Measurements from ENCODE around the gene TMEM121. TPM values are rescaled to one million over a fixed set of nuclear protein-coding genes. Genes with fewer than 3 reads are reported as not detected.

Gene TMEM121
- total RNA-seq, 1 donor from 2014 or later, result 4.4 TPM

DNA sequence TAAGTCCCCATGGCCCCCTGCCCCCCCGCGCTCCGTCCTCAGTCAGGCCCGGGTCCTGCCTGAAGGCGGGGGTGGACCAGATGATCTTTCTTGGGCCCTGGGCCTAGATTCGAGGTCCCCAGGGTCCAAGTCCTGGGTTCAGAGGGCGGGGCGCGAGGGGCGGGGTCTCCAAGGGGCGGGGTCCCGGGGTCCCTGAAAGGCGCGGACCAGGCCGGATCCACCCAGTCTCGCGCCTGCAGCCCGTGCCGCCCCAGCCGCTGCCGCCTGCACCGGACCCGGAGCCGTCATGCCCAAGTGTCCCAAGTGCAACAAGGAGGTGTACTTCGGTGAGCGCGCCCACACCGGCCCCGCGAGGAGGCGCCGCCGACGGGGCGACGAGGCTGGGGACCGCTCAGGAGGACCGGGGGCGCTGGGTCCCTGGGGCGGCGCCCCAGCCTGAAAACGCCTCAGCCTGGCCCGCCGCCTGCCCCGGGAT is 39.4 kb upstream of the TMEM121 start:
- DNase-seq (ENCODE audit: low spot score), result no peak
- ATAC-seq, result no peak

GRCh38 chr14:105487449-105487985 is 38.9 kb upstream of the TMEM121 start:
- DNase-seq (ENCODE audit: low spot score), result no peak
- ATAC-seq, result no peak

DNA sequence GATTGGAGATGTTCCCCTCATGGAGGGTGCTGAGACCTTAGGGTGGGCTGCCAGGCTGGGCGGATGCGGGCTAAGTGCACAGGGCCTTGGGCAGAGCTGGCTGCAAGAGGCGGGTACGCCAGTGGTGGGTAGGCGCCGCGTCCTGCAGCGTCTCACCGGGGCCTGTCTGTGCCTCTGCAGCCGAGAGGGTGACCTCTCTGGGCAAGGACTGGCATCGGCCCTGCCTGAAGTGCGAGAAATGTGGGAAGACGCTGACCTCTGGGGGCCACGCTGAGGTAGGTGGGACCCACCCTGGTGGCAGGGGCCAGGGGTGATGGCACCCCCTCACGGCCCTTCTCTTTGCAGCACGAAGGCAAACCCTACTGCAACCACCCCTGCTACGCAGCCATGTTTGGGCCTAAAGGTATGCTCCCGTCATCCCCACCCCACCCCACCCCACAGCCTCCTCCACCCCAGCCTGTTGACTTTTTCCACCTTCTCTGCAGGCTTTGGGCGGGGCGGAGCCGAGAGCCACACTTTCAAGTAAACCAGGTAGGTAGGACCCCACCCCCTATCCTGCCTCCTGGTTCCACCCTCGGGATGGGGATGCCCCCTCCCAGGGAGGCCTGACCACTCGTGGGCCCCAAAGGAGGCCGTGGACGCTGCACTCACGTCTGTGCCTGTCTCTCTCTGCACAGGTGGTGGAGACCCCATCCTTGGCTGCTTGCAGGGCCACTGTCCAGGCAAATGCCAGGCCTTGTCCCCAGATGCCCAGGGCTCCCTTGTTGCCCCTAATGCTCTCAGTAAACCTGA is 38.2 kb upstream of the TMEM121 start:
- no peak for DNase-seq (ENCODE audit: low spot score)

GRCh38 chr14:105488781-105489541 is 37.4 kb upstream of the TMEM121 start:
- ATAC-seq, result no peak
- DNase-seq (ENCODE audit: low spot score), result no peak

More for the DNA sequence above, 38.2 kb upstream of the TMEM121 start:
- ATAC-seq, result no peak

- peak; percentile 83 for DNase-seq (ENCODE audit: low spot score)
- ATAC-seq, result peak; percentile 36
These were observed 36.7 kb upstream of the TMEM121 start for GRCh38 chr14:105489542-105490266.

DNA sequence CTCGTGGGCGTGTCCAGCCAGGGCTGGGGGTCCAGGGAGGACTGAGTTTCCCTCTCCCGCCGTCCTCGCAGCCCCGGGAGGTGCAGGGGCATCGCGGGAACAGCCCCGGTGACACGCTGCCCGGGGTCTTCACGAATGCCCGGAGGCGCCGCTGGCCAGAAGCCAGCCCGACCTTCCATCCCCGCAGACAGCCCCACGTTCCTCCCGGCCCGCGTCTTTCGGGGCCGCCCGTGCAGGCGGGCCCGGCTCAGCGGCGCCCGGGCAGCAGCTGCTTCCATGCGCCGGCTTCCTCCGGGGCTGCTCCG is 36.2 kb upstream of the TMEM121 start:
- peak; percentile 1 for ATAC-seq
- peak; percentile 70 for DNase-seq (ENCODE audit: low spot score)

GRCh38 chr14:105490572-105491365 is 35.6 kb upstream of the TMEM121 start, which contains the start of gene TEDC1:
TSS of gene TEDC1 (plus strand) at chr14:105491246. CDS start at chr14:105491376, 130 bp downstream.
- DNase-seq (ENCODE audit: low spot score), result peak; percentile 100
- ATAC-seq, result peak; percentile 63

- ATAC-seq (peak; percentile 23), DNase-seq (ENCODE audit: low spot score) (peak; percentile 86)
These were observed 34.9 kb upstream of the TMEM121 start for GRCh38 chr14:105491366-105491973.

DNA sequence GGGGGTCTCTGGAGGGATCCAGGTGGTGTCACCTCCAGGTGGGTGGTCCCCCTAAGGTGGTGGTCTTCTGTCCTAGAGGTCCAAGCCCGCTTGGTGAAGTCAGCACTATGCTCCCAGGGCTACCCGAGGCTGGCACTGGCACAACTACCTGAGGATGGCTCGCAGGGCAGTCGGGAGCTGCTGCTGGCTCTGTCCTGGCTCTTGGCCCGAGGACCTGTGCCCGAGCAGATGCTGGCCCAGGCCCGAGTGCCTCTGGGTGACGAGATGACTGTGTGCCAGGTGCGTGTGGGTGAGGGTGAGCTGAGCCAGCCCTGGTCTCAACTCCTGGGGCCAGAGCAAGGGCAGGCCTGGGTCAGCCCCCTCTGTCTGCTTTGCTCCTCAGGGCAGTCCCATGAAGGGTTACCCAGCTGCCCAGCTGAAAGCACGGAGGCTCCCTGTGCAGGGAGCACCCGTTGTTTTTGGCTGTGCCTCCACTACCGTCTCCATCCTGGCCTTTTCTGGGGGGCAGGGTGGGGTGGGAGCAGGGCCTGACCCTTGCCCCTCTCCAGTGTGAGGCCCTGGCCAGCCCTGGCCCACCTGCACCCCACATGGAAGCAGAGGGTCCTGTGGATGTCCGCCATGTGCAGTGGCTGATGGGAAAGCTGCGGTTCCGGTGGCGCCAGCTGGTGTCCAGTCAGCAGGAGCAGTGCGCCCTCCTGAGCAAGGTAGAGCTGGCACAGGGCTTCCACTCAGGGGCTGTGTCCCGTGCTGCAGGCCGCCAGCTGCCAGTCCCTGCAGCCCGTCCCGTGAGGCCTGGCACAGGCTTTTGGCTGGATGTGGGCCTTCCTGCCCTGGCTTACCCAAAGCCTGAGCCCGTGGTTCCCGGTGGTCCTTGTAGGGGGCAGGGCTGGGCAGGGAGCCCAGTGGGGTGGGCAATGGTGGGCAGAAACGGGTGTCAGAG is 34.1 kb upstream of the TMEM121 start:
- ATAC-seq (peak; percentile 31), DNase-seq (ENCODE audit: low spot score) (peak; percentile 97)

GRCh38 chr14:105492971-105493871 is 33.2 kb upstream of the TMEM121 start:
- ATAC-seq, result no peak
- no peak for DNase-seq (ENCODE audit: low spot score)

DNA sequence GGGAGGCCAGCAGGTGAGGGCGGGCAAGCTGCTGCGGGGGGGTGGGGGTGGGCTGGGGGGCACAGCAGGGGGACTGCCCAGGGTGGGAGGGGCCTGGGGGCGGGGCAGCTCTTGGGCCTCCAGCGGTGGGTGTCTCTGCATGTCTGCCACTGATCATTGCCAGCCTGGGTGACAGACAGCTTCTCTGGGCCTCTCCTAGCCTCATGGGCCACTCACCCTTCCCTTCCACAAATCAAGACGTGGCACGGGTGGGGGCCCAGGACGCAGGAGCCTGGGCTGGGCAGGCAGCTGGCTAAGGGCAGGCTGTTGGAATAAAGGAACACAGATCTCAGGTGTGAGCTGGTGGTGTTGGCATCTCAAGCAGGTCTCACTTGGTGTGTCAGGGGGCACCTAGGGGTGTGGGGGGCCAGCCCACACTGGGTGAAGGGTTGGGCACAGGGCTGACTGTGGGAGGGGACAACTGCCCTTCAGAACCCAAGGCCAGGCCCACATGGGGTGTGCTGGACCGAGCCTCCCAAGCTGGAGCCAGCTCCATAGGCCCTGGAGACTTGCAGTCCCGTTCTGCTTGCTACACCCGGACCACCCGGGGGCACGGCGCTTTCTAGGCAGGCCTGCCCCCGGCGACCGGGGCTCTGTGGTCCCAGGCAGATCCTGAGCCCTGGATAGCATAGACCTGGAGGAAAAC is 32.3 kb upstream of the TMEM121 start:
- ATAC-seq (no peak), DNase-seq (ENCODE audit: low spot score) (no peak)

GRCh38 chr14:105494606-105494929 is 31.8 kb upstream of the TMEM121 start:
- ATAC-seq (no peak), DNase-seq (ENCODE audit: low spot score) (no peak)

DNA sequence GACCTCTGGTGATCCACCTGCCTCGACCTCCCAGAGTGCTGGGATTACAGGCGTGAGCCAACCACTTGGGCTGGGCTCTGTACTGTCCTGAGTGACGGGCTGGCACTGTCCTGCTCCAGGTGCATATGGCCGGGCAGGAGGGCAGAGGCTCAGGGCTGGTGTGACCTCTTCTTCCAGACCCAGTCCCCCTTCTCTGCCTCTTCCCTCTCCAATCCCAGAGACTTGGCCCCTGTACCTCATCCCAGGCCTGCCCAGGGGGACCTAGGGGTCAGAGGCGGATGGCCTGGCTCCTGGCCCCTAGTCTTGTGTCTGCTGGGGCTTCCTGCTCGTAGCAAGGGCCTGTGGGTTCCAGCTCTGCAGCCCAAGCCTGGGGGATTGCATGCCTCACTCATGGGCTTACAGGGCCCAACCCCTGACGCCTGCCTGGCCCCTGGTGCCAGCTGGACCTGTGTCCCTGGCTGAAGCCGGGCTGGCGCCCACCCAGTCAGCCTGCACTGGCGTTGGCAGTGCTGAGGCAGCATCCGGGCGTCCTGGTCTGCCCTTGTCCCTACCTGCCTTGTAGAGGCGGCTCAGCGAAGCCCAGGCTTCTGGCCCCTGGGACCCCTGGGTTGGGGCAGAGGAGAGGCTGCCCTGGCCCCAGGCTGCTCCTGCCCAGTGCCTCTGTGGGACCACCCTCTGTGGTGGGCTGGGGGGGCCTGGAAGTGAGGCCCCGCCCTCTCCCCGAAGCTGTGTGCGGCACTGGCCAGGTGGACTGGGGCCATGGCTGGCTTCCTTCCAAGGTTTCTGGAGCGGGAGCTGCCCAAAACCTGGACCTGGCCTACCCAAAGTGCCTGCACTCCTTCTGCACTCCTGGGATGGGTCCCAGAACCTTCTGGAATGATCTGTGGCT is 31.0 kb upstream of the TMEM121 start:
- ATAC-seq (peak; percentile 37), DNase-seq (ENCODE audit: low spot score) (peak; percentile 97)

GRCh38 chr14:105495990-105496830 is 30.2 kb upstream of the TMEM121 start:
- ATAC-seq, result peak; percentile 46
- DNase-seq (ENCODE audit: low spot score), result peak; percentile 91
